ENCODE data around the gene TNS3. TPM values are rescaled to one million over a fixed set of nuclear protein-coding genes. Genes with fewer than 3 reads are reported as not detected.

Gene TNS3
- total and polyA plus RNA-seq, 2 of the 13 experiments (the other 11 are each of a cell fraction or from before 2014, with no cell fraction given): 52.9 to 55.7 TPM

GRCh38 chr7:47571331-47572093 is 10.4 kb downstream of the TNS3 start (continued):
- TF ChIP-seq KDM5B (CRISPR knock-in tag; IDR thresholded peaks at IDR 0.05; ENCODE audit: borderline replicate concordance) (no peak; the same call in 1 of the 2 replicates), NR2F6 (IDR thresholded peaks at IDR 0.05) (peak; percentile 66), NR2F6 (CRISPR knock-in tag; IDR thresholded peaks at IDR 0.05) (peak; percentile 80; the same call in 1 of the 2 replicates), ZNF446 (CRISPR knock-in tag; IDR thresholded peaks at IDR 0.05) (no peak), CENPBD1 (CRISPR knock-in tag; IDR thresholded peaks at IDR 0.05; ENCODE audit: borderline replicate concordance, low read depth) (no peak), SP140L (CRISPR knock-in tag; IDR thresholded peaks at IDR 0.05; ENCODE audit: borderline replicate concordance) (no peak), SUZ12 (IDR thresholded peaks at IDR 0.05; ENCODE audit: low read depth, low read length) (no peak), ZNF746 (CRISPR knock-in tag; IDR thresholded peaks at IDR 0.05) (peak; percentile 69), DRAP1 (CRISPR knock-in tag; IDR thresholded peaks at IDR 0.05) (peak; percentile 58; the same call in 1 of the 2 replicates), RBAK (CRISPR knock-in tag; IDR thresholded peaks at IDR 0.05) (no peak), NCOA5 (CRISPR knock-in tag; IDR thresholded peaks at IDR 0.05) (no peak), ZFP37 (CRISPR knock-in tag; IDR thresholded peaks at IDR 0.05; ENCODE audit: borderline replicate concordance) (no peak), ZNF558 (CRISPR knock-in tag; IDR thresholded peaks at IDR 0.05; ENCODE audit: borderline replicate concordance) (0 out of 2 replicates have a peak, but pooled peaks have one; percentile 67), HNRNPK (IDR thresholded peaks at IDR 0.05; ENCODE audit: low read depth, low read length, poor library complexity, severe bottlenecking) (no peak), EED (CRISPR knock-in tag; IDR thresholded peaks at IDR 0.05) (no peak), ZNF264 (CRISPR knock-in tag; IDR thresholded peaks at IDR 0.05) (no peak), ZZZ3 (CRISPR knock-in tag; IDR thresholded peaks at IDR 0.05; ENCODE audit: borderline replicate concordance) (no peak), HNRNPUL1 (IDR thresholded peaks at IDR 0.05; ENCODE audit: low read depth, low read length) (no peak), ZBTB46 (CRISPR knock-in tag; IDR thresholded peaks at IDR 0.05; ENCODE audit: borderline replicate concordance) (no peak), KLF16 (CRISPR knock-in tag; IDR thresholded peaks at IDR 0.05) (no peak), RBM22 (optimal IDR thresholded peaks at IDR 0.05; ENCODE audit: low read length) (no peak), REPIN1 (CRISPR knock-in tag; IDR thresholded peaks at IDR 0.05; ENCODE audit: borderline replicate concordance, low read depth) (no peak; the same call in 1 of the 2 replicates), ZNF124 (CRISPR knock-in tag; IDR thresholded peaks at IDR 0.05) (no peak; the same call in 1 of the 2 replicates), THRA (CRISPR knock-in tag; IDR thresholded peaks at IDR 0.05; ENCODE audit: borderline replicate concordance) (peak; percentile 71; the same call in 1 of the 2 replicates), ZKSCAN5 (CRISPR knock-in tag; IDR thresholded peaks at IDR 0.05) (no peak), ZNF619 (CRISPR knock-in tag; IDR thresholded peaks at IDR 0.05) (no peak), HMG20B (CRISPR knock-in tag; conservative IDR thresholded peaks at IDR 0.05) (peak; percentile 46; the same call in 1 of the 2 replicates)

Measured in HepG2 (cell line).